SK-N-SH treated with all-trans-retinoic acid at 6 μM for 48 hours (cell line): ENCODE data around the gene CTXN1.

Experiments used
- ATAC-seq: fragments of 200-7000 bp; cut with Tn5 transposase; 3 replicates; pipeline ENCODE4 v1.9.1; 2020; ENCODE audit warnings: mild to moderate bottlenecking, moderate library complexity
- ARNTL ChIP-seq: fragments of 450-650 bp; formaldehyde crosslinking; IDR thresholded peaks from 2 replicates; pipeline ENCODE4 v1.5.0; 2020; ENCODE audit warnings: low read depth, mild to moderate bottlenecking, moderate library complexity, borderline replicate concordance
- CREB5 ChIP-seq: fragments of 250-450 bp; sonication (Bioruptor Pico); IDR thresholded peaks from 2 replicates; pipeline ENCODE4 v1.5.1; 2020; ENCODE audit warnings: low read depth, mild to moderate bottlenecking, moderate library complexity
- CSDC2 ChIP-seq: fragments of 250-450 bp; sonication (Bioruptor Pico); IDR thresholded peaks from 2 replicates; pipeline ENCODE4 v1.5.0; 2020; ENCODE audit warnings: mild to moderate bottlenecking, moderate library complexity
- ESRRG ChIP-seq: fragments of 250-450 bp; sonication (Bioruptor Pico); IDR thresholded peaks from 2 replicates; pipeline ENCODE4 v1.6.1; 2021; ENCODE audit warnings: mild to moderate bottlenecking
- ISL1 ChIP-seq: fragments of 250-450 bp; sonication (Bioruptor Pico); IDR thresholded peaks from 2 replicates; pipeline ENCODE4 v2.1.2; 2022; ENCODE audit warnings: mild to moderate bottlenecking, moderate library complexity
- OSR1 ChIP-seq: fragments of 250-450 bp; sonication (Bioruptor Pico); IDR thresholded peaks from 2 replicates; pipeline ENCODE4 v1.8.0; 2022; ENCODE audit warnings: moderate library complexity, mild to moderate bottlenecking, inconsistent platforms
- PATZ1 ChIP-seq: fragments of 250-450 bp; sonication (Bioruptor Pico); IDR thresholded peaks from 2 replicates; pipeline ENCODE4 v1.8.0; 2020; ENCODE audit warnings: mild to moderate bottlenecking, moderate library complexity, borderline replicate concordance
- PPARA ChIP-seq: fragments of 250-450 bp; sonication (Bioruptor Pico); IDR thresholded peaks from 2 replicates; pipeline ENCODE4 v1.5.0; 2020; ENCODE audit warnings: mild to moderate bottlenecking, borderline replicate concordance
- RARB ChIP-seq: fragments of 250-450 bp; sonication (Bioruptor Pico); IDR thresholded peaks from 2 replicates; pipeline ENCODE4 v1.8.0; 2021; ENCODE audit warnings: mild to moderate bottlenecking, moderate library complexity
- TCF4 ChIP-seq: fragments of 250-450 bp; sonication (Bioruptor Pico); IDR thresholded peaks from 2 replicates; pipeline ENCODE4 v1.8.0; 2021; ENCODE audit warnings: mild to moderate bottlenecking, moderate library complexity, borderline replicate concordance
- TOX ChIP-seq: fragments of 250-450 bp; sonication (Bioruptor Pico); IDR thresholded peaks from 2 replicates; pipeline ENCODE4 v1.8.0; 2021; ENCODE audit warnings: mild to moderate bottlenecking, moderate library complexity, borderline replicate concordance
- TSHZ2 ChIP-seq: fragments of 250-450 bp; sonication (Bioruptor Pico); IDR thresholded peaks from 2 replicates; pipeline ENCODE4 v1.5.0; 2020; ENCODE audit warnings: mild to moderate bottlenecking, moderate library complexity
- ZC3H10 ChIP-seq: fragments of 250-450 bp; sonication (Bioruptor Pico); IDR thresholded peaks from 2 replicates; pipeline ENCODE4 v1.5.1; 2021; ENCODE audit warnings: mild to moderate bottlenecking, moderate library complexity
- ZFP3 ChIP-seq: fragments of 250-450 bp; sonication (Bioruptor Pico); IDR thresholded peaks from 2 replicates; pipeline ENCODE4 v1.5.0; 2020; ENCODE audit warnings: mild to moderate bottlenecking, moderate library complexity
- ZFP30 ChIP-seq: fragments of 450-650 bp; formaldehyde crosslinking; IDR thresholded peaks from 2 replicates; pipeline ENCODE4 v1.5.0; 2022; ENCODE audit warnings: mild to moderate bottlenecking, moderate library complexity
- ZNF565 ChIP-seq: fragments of 450-650 bp; formaldehyde crosslinking; conservative IDR thresholded peaks from 2 replicates; pipeline ENCODE4 v1.5.0; 2020; ENCODE audit warnings: low read depth, mild to moderate bottlenecking, moderate library complexity
- ZNF70 ChIP-seq: fragments of 450-650 bp; formaldehyde crosslinking; IDR thresholded peaks from 2 replicates; pipeline ENCODE4 v1.5.0; 2020; ENCODE audit warnings: mild to moderate bottlenecking, moderate library complexity
- TF ChIP-seq, protein P1 (sequence below): fragments of 250-450 bp; sonication (Bioruptor Pico); IDR thresholded peaks from 2 replicates; pipeline ENCODE4 v1.8.0; 2021; ENCODE audit warnings: low read depth, mild to moderate bottlenecking, moderate library complexity, borderline replicate concordance

Gene CTXN1

GRCh38 chr19:7877249-7877836, 48.6 kb downstream of the CTXN1 start (continued):
- no peak for TF ChIP-seq ZFP30 (CRISPR knock-in tag)
- TF ChIP-seq, all 23 proteins: peak for 0

GRCh38 chr19:7874897-7875273, 51.0 kb downstream of the CTXN1 start:
- no peak for ATAC-seq
- TF ChIP-seq OSR1 (no peak), ISL1 (CRISPR knock-in tag) (no peak), TSHZ2 (CRISPR knock-in tag) (no peak), TOX (CRISPR knock-in tag) (no peak), RARB (CRISPR knock-in tag) (no peak), PPARA (no peak), ESRRG (CRISPR knock-in tag) (no peak), ARNTL (CRISPR knock-in tag) (no peak), CREB5 (CRISPR knock-in tag) (no peak), ZFP3 (CRISPR knock-in tag) (no peak), TCF4 (no peak), ZNF70 (CRISPR knock-in tag) (no peak), CSDC2 (no peak), ZC3H10 (CRISPR knock-in tag) (no peak), ZNF565 (CRISPR knock-in tag) (no peak), PATZ1 (CRISPR knock-in tag) (no peak)
- TF ChIP-seq, protein P1, sequence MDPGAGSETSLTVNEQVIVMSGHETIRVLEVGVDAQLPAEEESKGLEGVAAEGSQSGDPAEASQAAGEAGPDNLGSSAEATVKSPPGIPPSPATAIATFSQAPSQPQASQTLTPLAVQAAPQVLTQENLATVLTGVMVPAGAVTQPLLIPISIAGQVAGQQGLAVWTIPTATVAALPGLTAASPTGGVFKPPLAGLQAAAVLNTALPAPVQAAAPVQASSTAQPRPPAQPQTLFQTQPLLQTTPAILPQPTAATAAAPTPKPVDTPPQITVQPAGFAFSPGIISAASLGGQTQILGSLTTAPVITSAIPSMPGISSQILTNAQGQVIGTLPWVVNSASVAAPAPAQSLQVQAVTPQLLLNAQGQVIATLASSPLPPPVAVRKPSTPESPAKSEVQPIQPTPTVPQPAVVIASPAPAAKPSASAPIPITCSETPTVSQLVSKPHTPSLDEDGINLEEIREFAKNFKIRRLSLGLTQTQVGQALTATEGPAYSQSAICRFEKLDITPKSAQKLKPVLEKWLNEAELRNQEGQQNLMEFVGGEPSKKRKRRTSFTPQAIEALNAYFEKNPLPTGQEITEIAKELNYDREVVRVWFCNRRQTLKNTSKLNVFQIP (CRISPR knock-in tag) = no peak
